HG03039 (cell line): ENCODE data around the gene ARHGEF1.
"Not testable (repeated sequence)": the region's sequence is repeated elsewhere in the genome, so short reads cannot be mapped to it uniquely, and the experiment has no call there.

Experiments used
- ATAC-seq: cut with Tn5 transposase; IDR thresholded peaks from one replicate; pipeline ENCODE4 v1.9.1; 2021; ENCODE audit warnings: mild to moderate bottlenecking, moderate library complexity; ENCODE audit not compliant: unreplicated experiment

The ARHGEF1 gene

GRCh38 chr19:41929536-41930071 lies 46.6 kb downstream of the ARHGEF1 start:
- ATAC-seq, result no peak

GRCh38 chr19:41930322-41930722 lies 47.3 kb downstream of the ARHGEF1 start:
- no peak for ATAC-seq

GRCh38 chr19:41930926-41931592 lies 48.1 kb downstream of the ARHGEF1 start:
- no peak for ATAC-seq

GRCh38 chr19:41932259-41932719 lies 49.3 kb downstream of the ARHGEF1 start:
- no peak for ATAC-seq

- ATAC-seq, result no peak
Measured at GRCh38 chr19:41932720-41933332, 49.8 kb downstream of the ARHGEF1 start.

GRCh38 chr19:41933693-41934426 lies 50.9 kb downstream of the ARHGEF1 start:
- ATAC-seq, result no peak

- no peak for ATAC-seq
Measured at GRCh38 chr19:41934849-41935374, 51.9 kb downstream of the ARHGEF1 start.

GRCh38 chr19:41935760-41936415 lies 52.9 kb downstream of the ARHGEF1 start:
- ATAC-seq, result no peak

GRCh38 chr19:41936416-41936850 lies 53.4 kb downstream of the ARHGEF1 start:
- ATAC-seq, result no peak

GRCh38 chr19:41936961-41937360 lies 54.0 kb downstream of the ARHGEF1 start:
- no peak for ATAC-seq

GRCh38 chr19:41937525-41938468 lies 54.8 kb downstream of the ARHGEF1 start:
- no peak for ATAC-seq

GRCh38 chr19:41939209-41939608 lies 56.2 kb downstream of the ARHGEF1 start:
- not testable (repeated sequence) for ATAC-seq

GRCh38 chr19:41939861-41940730 lies 57.1 kb downstream of the ARHGEF1 start:
- no peak for ATAC-seq

- no peak for ATAC-seq
Measured at GRCh38 chr19:41940731-41941409, 57.9 kb downstream of the ARHGEF1 start.

- no peak for ATAC-seq
Measured at GRCh38 chr19:41941410-41942202, 58.6 kb downstream of the ARHGEF1 start.

- no peak for ATAC-seq
Measured at GRCh38 chr19:41944336-41944735, 61.4 kb downstream of the ARHGEF1 start.

- ATAC-seq, result peak; percentile 59
Measured at GRCh38 chr19:41945135-41945766, 62.3 kb downstream of the ARHGEF1 start.
